HG03108 (cell line): Measurements from ENCODE around the gene BMP5.
"Not testable (repeated sequence)": the region's sequence is repeated elsewhere in the genome, so short reads cannot be mapped to it uniquely, and the experiment has no call there.

Experiments
- ATAC-seq: cut with Tn5 transposase; IDR thresholded peaks from one replicate; pipeline ENCODE4 v1.9.1; 2021; ENCODE audit warnings: moderate library complexity; ENCODE audit not compliant: unreplicated experiment

Gene BMP5

DNA sequence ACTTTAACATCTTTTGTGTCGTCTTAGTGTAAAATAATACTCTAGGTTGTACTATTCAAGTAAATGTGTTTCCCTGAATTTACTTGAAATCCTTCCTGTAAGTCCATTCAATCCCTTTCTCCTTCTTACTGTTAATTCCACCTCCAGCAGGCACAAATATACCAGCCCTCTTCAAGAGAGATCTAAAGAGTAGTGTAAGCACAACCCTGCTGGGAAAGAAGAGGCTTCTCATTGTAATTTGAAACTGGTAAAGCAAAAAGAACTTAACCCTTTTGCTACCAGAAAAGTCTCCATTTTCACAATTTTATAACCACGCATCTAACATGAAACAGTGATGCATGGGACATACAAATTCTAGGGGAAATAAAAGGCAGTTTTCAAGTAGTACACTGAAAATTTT, at the start of gene BMP5:
TSS of gene BMP5 (minus strand) at position 191 of the 400 bp plus-strand sequence. CDS start 725 bp downstream, outside the sequence.
- ATAC-seq: no peak

DNA sequence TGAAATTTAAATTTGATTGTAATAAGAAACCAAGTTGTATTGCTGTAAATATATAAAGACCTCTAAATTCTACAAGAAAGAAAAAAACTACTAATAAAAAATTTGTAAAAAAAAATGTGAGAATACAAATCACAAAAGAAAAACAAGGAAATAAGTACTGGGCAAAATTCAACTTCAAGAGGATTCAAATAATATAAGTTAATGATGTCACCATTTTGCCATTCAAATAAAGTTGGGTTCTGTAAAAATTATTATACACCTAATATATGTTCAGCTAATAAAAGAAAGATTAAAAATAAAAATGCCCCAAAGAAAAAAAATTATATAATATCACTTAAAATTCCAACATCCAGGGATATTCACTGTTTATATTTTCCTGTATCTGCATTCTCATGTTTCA, 47.0 kb upstream of the BMP5 start:
- no peak for ATAC-seq

DNA sequence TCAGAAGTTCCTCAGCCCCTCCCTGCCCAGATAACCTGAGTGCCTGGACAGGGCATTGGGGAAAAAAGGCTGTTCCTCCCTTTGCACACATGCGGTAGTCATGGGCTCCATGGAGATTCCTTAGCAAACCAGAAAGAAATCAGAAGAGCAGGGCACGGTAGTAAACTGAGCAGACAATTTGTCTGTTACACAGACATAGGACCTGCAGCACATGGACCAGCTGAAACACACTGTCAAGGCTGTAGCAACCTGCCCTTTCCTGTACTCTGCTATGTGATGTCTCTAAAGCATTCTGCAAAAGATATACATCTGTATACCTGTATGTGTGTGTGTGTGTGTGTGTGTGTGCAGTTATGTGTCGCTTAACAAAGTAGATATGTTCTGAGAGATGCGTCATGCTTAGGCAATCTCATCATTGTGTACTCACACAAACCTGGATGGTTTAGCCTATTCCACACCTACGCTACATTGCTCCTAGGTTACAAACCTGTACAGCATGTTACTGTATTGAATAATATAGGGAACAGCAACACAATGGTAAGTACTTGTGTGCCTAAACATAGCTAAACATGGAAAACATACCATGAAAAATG, 44.4 kb upstream of the BMP5 start:
- no peak for ATAC-seq

DNA sequence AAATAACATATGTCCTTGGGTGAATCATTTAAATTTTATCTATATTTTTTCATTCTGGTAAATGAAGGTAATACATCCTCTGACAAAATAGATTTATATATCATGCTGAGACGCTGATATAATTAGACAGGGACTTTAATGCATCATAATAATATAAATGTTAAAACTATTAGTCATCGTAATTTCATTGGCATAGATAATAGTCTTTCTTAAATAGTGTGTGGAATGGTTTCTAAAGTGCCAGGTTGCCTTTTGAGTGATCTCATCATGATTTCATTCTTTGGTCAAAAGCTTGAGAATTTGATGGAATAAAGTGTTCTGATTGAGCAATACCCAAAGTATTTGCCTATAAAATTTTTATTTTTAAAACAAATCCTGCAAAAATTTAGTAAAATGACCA, 43.2 kb upstream of the BMP5 start:
- no peak for ATAC-seq

DNA sequence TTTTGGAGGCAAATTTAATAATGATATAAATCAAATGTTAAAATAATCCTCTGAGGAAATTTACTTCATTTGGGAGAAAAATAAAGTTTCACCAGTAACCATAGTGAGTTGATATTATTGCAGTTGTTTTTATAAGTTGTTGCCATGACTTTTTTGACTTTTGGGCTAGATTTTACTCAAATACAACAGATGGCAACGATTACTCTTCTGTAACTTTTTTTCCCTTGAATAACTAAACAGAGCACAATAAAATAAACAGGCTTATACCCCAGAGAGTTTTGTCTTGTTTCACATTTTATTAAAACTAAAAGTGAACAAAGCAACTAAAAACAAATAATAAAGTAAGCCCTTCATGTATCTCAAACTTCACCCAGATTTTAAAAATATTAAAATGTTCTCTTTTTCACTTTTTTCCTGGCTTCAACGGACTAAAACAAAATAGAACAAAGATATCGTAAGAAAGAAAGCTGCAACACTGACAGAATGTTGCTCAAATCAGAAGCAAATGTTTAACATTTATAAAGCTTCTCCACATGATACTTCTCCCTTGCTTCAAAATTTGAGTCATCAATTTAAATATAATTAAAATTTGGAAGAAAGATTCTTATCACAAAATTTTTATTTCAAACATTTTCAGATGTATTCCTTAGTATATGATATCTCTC, 42.5 kb upstream of the BMP5 start:
- no peak for ATAC-seq

DNA sequence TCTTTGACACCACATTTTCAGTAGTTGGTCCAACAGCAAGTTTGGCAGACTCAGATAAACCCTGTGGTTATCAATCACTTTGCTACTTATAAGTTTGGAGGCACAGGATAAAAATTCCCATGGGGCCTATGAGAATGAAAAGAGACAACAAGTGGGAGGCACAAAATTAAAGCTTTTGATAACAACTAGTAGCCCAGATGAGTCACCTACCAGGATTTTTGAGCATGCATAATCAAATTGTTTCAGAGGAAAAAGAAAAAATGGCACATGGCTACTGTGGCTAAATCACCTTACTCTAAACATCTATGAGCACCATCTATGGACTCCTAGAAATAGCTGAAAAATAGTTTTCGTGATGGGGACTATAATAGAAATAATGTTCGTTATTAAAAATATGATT, 40.8 kb upstream of the BMP5 start:
- ATAC-seq: no peak

DNA sequence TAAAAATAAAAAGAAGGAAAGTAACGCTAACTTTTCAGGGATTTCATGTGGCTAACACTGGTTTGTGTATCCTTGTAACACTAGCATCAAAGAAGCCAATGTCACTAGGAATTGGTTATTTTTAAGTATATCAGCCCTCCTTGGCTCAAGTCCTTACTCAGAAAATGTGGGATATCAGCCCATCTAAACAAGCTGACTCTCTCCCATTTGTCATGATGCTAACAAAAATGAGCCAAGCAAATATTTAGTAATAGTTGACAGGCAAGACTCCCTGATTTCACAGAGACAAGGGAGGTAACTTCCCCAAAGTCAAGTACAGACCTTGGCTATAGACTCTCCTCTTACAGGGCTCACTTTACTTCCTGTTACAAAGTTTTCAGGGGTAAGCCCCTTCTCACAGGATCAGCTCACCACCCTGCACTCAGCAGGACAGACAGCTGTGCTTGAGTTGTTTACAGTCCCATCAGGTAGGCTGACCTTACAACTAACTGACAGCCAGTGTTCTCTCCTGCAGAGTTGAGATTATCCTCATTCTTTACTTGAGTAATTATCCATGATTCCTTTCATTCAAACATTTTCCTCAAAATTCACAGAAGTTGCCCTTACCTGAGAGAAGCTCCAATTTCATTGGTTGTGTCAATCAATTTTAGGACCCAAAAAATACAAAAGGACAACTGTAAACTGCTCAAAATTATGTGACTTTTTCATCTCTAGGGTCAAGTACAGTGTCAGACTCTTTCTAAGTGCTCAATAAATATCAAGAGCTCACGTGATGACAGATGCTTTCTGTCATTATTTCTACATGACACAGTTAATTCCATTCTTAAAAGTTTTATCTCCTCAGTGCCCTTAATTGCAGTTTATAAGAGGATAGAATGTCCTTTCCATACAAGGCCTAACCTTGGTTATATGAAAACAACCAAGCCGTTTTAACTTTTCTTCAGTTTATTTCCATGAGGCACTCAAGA, 38.1 kb upstream of the BMP5 start:
- ATAC-seq: no peak

DNA sequence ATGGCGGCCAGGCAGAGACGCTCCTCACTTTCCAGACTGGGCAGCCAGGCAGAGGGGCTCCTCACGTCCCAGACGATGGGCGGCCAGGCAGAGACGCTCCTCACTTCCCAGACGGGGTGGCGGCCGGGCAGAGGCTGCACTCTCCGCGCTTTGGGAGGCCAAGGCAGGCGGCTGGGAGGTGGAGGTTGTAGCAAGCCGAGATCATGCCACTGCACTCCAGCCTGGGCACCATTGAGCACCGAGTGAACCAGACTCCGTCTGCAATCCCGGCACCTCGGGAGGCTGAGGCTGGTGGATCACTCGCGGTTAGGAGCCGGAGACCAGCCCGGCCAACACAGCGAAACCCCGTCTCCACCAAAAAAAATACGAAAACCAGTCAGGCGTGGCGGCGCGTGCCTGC, 35.1 kb upstream of the BMP5 start:
- ATAC-seq: not testable (repeated sequence)

DNA sequence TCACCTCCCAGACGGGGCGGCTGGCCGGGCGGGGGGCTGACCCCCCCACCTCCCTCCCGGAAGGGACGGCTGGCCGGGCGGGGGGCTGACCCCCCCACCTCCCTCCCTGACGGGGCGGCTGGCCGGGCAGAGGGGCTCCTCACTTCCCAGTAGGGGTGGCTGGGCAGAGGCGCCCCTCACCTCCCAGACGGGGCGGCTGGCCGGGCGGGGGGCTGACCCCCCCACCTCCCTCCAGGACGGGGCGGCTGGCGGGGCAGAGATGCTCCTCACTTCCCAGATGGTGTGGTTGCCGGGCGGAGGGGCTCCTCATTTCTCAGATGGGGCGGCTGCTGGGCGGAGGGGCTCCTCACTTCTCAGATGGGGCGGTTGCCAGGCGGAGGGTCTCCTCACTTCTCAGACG, 34.5 kb upstream of the BMP5 start:
- ATAC-seq: not testable (repeated sequence)

DNA sequence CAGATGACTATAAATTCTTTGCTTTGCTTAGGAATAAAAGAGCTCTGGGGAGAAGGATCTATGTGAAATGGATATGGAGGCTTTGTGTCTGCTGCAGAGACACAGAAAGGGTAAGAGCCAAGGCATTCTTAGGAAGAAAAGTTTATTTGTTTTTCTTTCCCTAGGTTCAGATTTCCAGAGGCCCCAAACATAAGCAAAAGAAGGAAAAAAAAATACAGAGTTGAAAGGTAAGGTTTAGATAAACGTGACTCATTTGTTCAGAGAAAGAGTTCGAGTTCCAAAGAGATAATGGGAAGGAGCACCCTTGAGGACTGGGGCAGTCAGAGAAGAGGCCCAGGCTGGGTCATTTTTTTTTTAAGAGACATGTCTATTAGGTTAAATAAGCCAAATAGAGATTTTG, 27.4 kb upstream of the BMP5 start:
- no peak for ATAC-seq

DNA sequence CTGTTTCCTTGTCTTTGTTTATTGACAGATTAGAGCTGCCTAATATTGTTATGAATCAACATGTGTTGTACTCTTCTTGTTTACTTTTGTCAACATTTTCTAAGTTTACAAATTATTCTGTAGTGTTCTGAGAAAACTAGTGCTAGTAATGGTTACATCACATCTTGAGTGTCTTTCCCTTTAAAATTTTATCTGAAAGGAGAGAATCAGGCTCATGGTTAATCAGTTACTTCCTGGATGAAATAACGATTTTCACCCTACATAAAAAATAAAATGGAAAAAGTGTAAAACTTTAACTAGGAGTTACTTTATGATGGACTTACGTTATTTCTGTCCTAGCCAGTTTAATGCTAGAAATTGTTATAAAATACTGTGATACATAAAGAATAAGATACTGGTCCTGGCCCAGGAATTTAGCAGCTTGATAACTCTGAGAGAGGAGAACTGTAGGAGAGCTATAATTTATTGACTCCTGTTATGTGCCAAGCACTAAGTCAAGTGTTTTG, 26.4 kb upstream of the BMP5 start:
- no peak for ATAC-seq

DNA sequence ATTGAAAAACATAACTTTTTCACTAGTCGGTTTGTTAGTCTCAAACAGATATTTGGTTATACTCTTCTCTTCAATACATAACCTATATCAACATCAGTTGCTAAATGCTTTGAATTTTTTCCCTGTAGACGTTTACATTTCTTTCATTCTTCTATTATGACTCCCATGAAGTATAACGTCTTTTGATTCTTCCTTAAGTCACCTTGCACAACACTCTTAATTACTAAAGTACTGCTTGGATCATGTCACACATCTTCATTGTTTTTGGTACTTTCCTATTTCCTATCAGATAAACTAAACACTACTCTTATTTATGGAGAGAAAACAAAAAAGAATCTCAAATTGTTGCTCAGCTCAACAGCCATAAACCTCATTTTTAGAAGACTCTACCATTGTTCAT, 23.0 kb upstream of the BMP5 start:
- ATAC-seq: no peak

DNA sequence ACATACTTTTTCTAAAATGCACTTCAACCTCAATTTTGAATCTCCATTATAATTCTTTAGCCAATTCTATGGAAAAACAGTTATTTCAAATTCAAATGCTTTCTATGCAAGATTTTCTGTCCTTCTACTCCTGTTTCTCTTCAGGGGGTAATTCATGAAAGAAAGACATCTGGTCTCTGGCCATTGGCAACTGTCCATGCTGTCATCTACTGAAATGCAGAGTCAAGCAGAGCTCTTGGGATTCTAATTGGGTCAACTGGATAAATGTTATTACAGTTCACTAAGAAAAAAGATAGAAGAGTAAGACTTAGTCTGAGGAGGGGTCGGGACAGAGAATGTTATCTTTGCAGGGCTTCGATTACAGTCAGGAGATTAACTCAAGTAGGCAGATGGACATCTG, 22.0 kb upstream of the BMP5 start:
- ATAC-seq: no peak

DNA sequence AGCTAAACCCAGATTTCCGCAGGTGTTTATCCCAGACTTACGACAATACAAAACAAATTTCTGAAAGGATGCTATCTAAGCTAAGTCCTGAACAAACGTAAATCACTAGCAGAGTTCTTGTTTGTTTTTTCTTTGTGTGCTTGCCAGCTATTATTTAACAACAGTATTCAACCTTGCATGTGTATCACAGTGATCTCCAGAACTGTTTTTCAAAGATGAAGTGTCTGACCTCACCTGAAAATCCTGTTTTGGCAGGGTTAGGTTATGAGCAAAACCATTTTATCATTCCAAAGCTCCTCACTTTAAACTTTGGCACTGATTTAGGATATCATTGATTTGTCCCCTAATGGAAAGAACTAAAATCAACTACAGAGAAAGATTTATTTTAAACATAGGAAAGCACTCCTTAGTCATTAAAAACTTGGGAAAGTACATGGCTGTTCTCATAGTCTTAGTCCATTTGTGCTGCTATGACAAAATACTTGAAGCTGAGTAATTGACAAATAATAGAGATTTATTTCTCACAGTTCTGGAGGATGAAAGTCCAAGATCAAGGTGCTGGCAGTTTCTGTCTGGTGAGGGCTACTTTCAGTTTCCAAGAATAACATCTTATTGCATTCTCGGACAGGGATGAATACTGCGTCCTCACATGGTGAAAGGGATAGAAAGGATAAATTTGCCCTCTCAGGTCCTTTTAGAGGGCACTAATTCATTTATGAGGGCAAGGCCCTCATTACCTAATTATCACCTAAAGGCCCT, 20.8 kb upstream of the BMP5 start:
- ATAC-seq: no peak

DNA sequence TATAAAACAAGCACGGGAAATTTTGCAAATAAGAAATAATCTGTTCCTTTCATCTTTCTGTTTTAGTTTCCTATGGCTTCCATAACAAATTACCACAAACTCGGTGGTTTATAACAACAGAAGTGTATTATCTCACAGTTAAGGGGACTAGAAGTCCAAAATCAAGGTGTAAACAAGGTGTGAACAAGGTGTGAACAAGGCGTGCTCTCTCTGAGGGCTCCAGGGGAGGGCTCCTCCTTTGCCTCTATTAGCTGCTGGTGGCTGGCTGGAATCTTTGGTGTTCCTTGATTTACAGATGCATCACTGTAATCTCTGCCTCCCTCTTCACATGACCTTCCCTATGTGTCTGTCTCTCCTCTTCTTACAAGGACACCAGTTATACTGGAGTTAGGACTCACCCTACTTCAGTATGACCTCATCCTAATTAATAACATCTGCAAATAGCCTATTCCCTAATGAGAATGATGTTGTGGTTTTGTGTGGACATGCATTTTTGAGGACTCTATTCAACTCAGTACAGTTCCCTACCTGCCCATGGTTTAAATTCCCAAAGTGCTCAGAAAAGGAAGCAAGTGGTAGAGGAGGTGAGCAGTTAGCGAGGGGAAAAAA, 17.5 kb upstream of the BMP5 start:
- no peak for ATAC-seq

DNA sequence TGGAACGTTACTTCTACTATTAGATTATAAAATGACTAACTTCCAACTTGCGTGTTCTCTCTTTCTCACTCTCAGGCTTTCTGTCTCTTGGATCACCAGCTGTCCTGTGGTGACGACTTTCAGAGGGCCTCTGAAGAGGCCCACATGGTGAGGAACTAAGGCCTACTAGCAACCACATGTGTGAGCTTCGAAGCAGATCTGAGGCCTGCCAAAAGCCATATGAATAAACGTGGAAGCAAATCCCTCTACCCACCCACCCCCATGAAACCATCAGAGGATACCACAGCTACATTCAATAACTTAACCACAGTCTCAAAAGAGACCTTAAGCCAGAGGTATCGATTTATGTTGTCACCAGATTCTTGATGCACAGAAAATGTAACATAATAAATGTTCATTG, 13.5 kb upstream of the BMP5 start:
- no peak for ATAC-seq

DNA sequence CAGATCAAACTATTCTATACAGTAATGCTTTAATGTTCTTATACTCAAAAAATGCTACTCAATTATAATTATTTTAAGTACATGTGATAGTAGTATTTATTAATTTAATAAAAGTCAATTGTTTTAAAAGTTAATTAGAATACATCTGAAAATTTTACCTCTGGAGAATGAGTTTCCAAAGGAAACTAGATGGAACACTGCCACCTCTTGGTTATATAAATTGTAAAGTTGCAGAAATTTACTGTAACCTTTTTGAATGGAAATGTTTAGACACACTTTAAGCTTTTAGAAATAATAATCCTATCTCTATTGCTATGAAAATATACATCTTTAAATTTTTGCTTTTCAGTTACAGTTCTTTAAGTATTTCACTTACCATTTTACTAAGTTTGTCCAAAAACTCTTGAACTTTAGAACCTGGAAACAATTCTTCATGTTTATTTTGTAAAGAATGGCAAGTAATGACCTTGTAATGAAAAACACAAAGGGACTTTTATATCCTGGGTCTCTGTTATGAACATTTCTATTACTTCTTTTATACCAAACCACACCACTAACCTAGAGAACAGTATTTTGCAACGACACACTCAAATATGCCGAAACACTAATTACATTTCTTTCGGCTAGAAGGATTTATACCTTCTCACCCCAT, 10.9 kb upstream of the BMP5 start:
- no peak for ATAC-seq

DNA sequence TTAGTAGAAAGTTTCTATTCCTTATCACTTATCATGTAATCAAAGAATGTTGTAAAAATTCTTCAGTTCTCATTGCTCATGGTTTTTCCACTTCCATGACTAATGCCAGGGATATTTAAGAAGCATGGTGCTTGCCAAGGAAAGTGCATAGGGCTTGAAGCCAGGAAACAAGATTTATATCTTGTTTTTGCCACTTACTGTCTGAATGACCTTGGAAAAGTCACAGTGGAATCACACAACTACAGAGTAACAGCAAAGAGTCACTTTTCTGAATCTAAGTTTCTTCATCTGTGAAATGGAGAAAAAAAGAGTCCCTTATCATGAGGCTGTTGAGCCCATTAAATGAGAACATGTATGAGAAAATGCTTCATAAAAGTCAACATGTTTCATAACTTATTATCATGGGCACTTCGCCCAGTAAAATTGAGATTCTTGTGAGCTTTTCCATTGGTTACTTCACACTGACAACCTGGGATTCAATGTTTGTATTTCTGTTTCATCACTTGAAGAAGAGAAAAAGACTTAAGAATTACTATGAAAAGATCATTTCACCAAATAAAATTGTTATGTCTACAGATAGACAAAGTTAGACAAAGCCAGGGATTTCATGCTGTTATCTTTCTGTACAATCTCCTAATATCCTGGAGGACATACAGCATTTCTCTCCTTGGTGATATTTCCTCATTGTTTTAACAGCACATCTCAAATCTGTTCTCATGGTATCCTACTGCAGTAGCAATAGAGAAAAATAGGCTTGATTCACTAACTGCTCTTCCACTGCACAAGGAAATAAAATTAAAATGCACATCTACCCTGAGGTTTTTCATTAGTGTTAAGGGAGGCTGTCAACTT, 7.6 kb upstream of the BMP5 start:
- no peak for ATAC-seq

DNA sequence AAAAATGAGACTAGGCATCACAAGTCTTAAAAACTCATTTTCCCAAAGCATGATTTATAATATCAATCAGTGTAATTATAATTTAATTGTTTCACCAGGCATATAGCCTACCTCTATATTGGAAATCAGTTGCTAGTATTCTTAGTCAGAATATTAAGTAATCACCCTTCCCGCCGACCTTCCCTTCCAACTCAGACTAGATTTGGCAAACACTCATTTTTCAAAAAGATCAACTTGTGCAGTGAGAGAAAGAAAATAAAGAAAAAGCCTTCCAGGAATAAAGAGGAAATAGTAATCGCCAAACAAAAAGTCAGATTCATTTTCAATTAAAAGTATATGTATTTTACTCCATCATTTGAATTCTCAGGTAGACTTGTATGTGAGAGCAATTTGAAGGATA, 1.9 kb upstream of the BMP5 start:
- no peak for ATAC-seq
